ENCODE results near the gene ELL2. TPM values are rescaled to one million over a fixed set of nuclear protein-coding genes. Genes with fewer than 3 reads are reported as not detected.
"Not testable (repeated sequence)": the region's sequence is repeated elsewhere in the genome, so short reads cannot be mapped to it uniquely, and the experiment has no call there.

The ELL2 gene
- total RNA-seq, 1 donor from 2014 or later: 30.8 TPM

DNA sequence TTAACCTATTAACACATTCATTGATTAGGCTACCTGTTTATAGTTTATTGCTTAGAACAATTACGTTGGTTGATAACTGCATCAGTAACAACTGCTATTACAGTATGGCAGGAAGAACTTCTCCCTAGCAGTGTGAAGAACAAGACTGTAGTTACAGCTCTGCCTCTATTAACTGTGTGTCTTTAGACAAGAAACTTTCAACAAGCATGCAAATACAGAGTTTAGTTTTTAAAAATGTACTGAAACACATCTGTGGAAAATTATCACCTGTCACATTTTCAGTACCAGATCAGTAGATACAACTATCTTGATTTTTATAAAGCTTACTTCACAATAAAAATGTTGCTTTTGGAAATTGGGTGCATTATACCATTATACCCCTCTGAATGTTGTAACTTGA, 22.2 kb downstream of the ELL2 start:
- ATAC-seq (ENCODE audit: poor library complexity): no peak
- intact Hi-C loops (cut with DNase I): no loop called here
- DNase-seq: no peak

- intact Hi-C loops (cut with DNase I): no loop called here
- DNase-seq (no peak), ATAC-seq (ENCODE audit: poor library complexity) (no peak)
Measured at GRCh38 chr5:95938766-95939165, 22.9 kb downstream of the ELL2 start.

DNA sequence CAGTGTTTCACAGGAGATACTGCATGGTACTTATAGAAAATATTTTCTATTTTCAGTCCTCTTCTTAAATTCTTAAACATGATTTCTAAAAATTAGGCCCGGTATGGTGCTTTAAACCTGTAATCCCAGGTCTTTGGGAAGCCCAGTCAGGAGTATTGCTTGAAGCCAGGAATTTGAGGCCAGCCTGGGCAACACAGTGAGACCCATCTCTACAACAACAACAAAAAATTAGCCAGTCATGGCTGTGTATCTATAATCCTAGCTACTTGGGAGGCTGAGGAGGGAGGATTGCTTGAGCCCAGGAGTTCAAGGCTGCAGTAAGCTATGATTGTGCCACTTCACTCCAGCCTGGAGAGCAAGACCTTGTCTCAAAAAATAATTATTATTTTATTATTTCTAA, 23.3 kb downstream of the ELL2 start:
- no peak for ATAC-seq (ENCODE audit: poor library complexity)
- intact Hi-C loops (cut with DNase I): no loop called here
- no peak for DNase-seq

- DNase-seq: no peak
- ATAC-seq (ENCODE audit: poor library complexity): no peak
- intact Hi-C loops (cut with DNase I): no loop called here
Measured at GRCh38 chr5:95937607-95938152, 24.0 kb downstream of the ELL2 start.

- intact Hi-C loops (cut with DNase I): no loop called here
- no peak for DNase-seq
- ATAC-seq (ENCODE audit: poor library complexity): peak; percentile 39
Measured at GRCh38 chr5:95936812-95937397, 24.7 kb downstream of the ELL2 start.

GRCh38 chr5:95935553-95936100, 26.0 kb downstream of the ELL2 start:
- intact Hi-C loops (cut with DNase I): no loop called here
- ATAC-seq (ENCODE audit: poor library complexity): no peak
- no peak for DNase-seq

DNA sequence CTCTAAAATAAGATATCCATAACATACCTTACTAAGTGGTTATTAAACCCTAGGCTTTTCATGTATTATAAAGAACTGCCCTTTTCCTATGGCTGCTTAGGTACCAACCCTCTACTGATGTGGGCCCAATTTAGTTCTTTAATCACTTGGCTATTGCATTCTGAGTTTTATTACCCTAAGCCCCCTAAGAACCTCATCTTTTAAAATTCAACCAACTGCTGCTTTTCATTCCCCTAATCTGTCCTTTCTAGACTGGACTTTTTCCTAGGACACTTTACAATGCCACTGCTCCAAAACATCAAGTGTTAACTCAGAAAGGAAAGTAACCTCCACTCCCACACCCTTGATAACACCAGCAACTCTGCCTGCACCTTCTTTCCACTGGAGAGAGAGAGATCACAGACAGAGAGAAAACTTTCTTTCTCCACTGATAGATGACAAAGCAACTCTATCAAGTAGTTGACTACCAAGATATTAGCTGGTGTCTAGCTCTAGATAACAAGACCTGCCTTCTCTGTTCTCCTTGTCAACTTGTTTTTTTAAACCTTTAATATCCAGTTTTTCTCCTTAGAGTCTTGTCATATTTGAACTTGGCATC, 27.3 kb downstream of the ELL2 start:
- intact Hi-C loops (cut with DNase I): no loop called here
- DNase-seq: no peak
- no peak for ATAC-seq (ENCODE audit: poor library complexity)

GRCh38 chr5:95932941-95933340, 28.7 kb downstream of the ELL2 start:
- ATAC-seq (ENCODE audit: poor library complexity) (no peak), DNase-seq (no peak)
- intact Hi-C loops (cut with DNase I): no loop called here

GRCh38 chr5:95931079-95931833, 30.4 kb downstream of the ELL2 start:
- intact Hi-C loops (cut with DNase I): no loop called here

GRCh38 chr5:95930141-95930930, 31.3 kb downstream of the ELL2 start:
- ATAC-seq (ENCODE audit: poor library complexity) (peak; percentile 30), DNase-seq (no peak)
- intact Hi-C loops (cut with DNase I): no loop called here

More at GRCh38 chr5:95931079-95931833, 30.4 kb downstream of the ELL2 start:
- no peak for DNase-seq
- no peak for ATAC-seq (ENCODE audit: poor library complexity)

- no peak for ATAC-seq (ENCODE audit: poor library complexity)
- DNase-seq: no peak
- intact Hi-C loops (cut with DNase I): no loop called here
Measured at GRCh38 chr5:95928724-95929253, 32.9 kb downstream of the ELL2 start.

- intact Hi-C loops (cut with DNase I): no loop called here
- no peak for DNase-seq
- ATAC-seq (ENCODE audit: poor library complexity): no peak
Measured at GRCh38 chr5:95927927-95928723, 33.5 kb downstream of the ELL2 start.

GRCh38 chr5:95927300-95927699, 34.4 kb downstream of the ELL2 start:
- ATAC-seq (ENCODE audit: poor library complexity); DNase-seq; intact Hi-C loops (cut with DNase I): not testable (repeated sequence)

GRCh38 chr5:95925939-95926338, 35.7 kb downstream of the ELL2 start:
- intact Hi-C loops (cut with DNase I): no loop called here
- DNase-seq (no peak), ATAC-seq (ENCODE audit: poor library complexity) (no peak)

DNA sequence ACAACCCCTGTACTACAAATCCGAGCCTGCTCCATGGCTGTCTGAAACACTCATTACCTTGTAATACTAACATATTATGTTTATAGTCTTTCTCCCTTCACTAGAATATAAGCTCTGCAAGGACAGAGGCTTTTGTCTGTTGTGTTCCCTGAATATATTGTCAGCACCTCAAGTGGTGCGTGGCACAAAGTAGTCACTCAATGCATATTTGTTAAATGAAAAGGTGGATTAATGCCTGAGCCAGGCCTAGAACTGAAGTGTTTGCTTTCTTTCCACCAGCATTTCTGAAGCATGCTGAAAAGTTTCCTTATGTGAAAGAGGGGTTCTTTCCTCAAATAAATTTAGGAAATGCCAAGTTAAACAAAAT, 36.3 kb downstream of the ELL2 start:
- ATAC-seq (ENCODE audit: poor library complexity) (peak; percentile 6), DNase-seq (no peak)

GRCh38 chr5:95924720-95925377, 36.8 kb downstream of the ELL2 start:
- DNase-seq: no peak

More for the DNA sequence above, 36.3 kb downstream of the ELL2 start:
- intact Hi-C loops (cut with DNase I): no loop called here

GRCh38 chr5:95923918-95924544, 37.6 kb downstream of the ELL2 start:
- intact Hi-C loops (cut with DNase I): no loop called here
- ATAC-seq (ENCODE audit: poor library complexity): no peak
- DNase-seq: no peak

More at GRCh38 chr5:95924720-95925377, 36.8 kb downstream of the ELL2 start:
- peak; percentile 75 for ATAC-seq (ENCODE audit: poor library complexity)
- intact Hi-C loops (cut with DNase I): no loop called here

Measured in Right ventricle myocardium superior (tissue), 1 donor.